Hair follicle dermal papilla cell (primary cell): ENCODE data around the gene TAPBP. TPM values are rescaled to one million over a fixed set of nuclear protein-coding genes. Genes with fewer than 3 reads are reported as not detected.

Experiments
- total RNA-seq: library from RNA; depleted of rRNA; stranded (reverse); fragments of >200 nt; gene quantifications from 2 replicates; pipeline ENCODE4 v1.2.3, GENCODE V29; 2012

Gene TAPBP
- 132 and 146 TPM in 2 replicates for total RNA-seq

DNA sequence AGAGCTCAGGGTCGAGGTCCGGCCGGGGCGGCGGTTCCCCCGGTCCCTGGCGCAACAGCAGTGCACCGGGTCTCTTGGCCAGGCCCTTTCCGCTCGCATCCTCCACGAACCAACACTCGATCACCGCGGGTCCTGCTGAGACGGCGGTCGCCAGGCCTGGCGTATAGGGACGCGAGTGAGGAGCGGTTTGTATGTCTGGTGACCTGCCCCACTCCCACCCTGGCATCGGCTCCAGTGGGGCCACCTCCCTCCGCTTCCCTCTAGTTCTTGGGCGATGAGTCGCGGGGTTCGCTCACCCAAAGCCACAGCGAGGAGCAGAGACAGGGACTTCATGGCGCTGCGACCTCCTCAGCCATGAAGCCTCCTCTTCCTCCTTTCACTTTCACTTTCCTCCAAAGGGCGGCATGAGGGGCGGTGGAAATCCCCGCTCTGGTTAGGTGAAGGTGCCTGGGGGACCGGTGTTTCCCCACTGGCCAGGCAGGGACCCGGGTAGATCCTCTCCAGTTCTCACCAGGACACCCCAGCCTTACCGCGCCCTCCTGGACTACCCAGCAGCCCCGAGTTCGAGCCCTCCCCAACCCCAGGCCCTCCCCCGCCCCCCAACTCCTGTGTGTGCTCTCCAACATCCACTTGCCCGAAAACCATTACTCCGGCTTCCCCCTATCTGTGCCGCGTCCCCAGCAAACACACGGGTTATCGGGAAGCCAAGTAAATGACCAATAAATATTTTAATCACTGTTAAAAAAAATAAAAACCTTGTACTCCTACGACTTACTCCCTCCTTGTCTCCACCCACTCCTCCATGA, at the start of gene TAPBP:
Gene TAPBP (minus strand): TSS at position 370 of the 806 bp plus-strand sequence. CDS start 37 bp downstream, at position 333.

GRCh38 chr6:33317669-33318425, 4.0 kb upstream of the TAPBP start, which contains the start of gene ZBTB22:
TSS of gene ZBTB22 (minus strand) at chr6:33317744. CDS start at chr6:33316916, 828 bp downstream.

GRCh38 chr6:33298773-33299236, 15.1 kb downstream of the TAPBP start, which contains the start of gene RGL2:
TSS of gene RGL2 (minus strand) at chr6:33298942. CDS start at chr6:33298610, 332 bp downstream.

GRCh38 chr6:33288921-33289783, 24.7 kb downstream of the TAPBP start, which contains the start of the genes PFDN6 and WDR46:
TSS of gene PFDN6 (plus strand) at chr6:33289601. CDS start at chr6:33289857, 256 bp downstream.
TSS of gene WDR46 (minus strand) at chr6:33289239. CDS start at chr6:33289170, 69 bp downstream.

DNA sequence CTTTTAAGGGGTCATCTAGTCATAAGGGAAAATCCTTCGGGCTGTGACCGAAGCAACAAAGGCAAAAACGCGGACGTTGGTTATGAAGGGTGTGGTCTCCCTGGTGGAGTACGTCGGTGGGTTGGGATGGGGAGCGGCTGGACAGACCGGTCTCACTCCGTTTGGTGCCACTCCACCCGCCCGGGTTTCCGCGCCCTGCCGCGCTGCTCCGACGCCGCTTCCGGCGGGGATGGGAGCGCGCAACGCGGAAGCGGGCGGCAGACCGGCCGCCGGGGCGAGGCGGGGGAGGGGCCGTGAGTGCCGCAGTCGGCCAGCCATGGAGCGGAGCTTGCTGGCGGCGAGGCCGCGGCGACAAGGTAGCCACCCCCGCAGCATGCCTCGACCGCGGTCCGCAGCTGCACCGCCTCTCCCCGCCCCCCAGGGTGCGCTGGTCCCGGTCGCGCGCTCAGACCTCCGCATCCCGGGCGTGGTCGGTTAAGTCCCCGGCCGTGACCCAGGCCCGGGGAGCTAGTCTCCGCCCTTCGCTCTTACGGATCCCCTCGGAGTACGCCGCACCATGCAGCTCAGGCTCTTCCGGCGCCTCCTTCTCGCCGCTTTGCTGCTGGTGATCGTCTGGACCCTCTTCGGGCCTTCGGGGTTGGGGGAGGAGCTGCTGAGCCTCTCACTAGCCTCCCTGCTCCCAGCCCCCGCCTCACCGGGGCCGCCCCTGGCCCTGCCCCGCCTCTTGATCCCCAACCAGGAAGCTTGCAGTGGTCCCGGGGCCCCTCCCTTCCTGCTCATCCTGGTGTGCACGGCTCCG, 36.8 kb downstream of the TAPBP start, which contains the start of gene B3GALT4:
Gene B3GALT4 (plus strand): TSS at position 260 of the 799 bp plus-strand sequence. CDS start 297 bp downstream, at position 557.

GRCh38 chr6:33271468-33272274, 42.2 kb downstream of the TAPBP start, which contains the start of the genes RPS18 and VPS52:
TSS of gene RPS18 (plus strand) at chr6:33272075. CDS start at chr6:33272120, 45 bp downstream.
TSS of gene VPS52 (minus strand) at chr6:33271876. CDS start at chr6:33271675, 201 bp downstream.

Other genes with a start within 250 kb of the TAPBP start
- gene HLA-DPA1, start 240.4 kb downstream of the TAPBP start, total RNA-seq, result 6.7 and 12.2 TPM in 2 replicates
- 10.9 and 18.3 TPM in 2 replicates for gene HLA-DPB1, start 238.1 kb downstream of the TAPBP start, total RNA-seq
- 0.61 and 0.65 TPM in 2 replicates for gene COL11A2, start 121.6 kb downstream of the TAPBP start, total RNA-seq
- gene RXRB, start 113.4 kb downstream of the TAPBP start, total RNA-seq, result 28.4 and 30.5 TPM in 2 replicates
- 132 and 144 TPM in 2 replicates for gene SLC39A7, start 113.2 kb downstream of the TAPBP start, total RNA-seq
- gene HSD17B8, start 109.4 kb downstream of the TAPBP start, total RNA-seq, result 5.0 and 5.2 TPM in 2 replicates
- gene RING1, start 105.6 kb downstream of the TAPBP start, total RNA-seq, result 23.4 and 24.3 TPM in 2 replicates
- 43.7 and 47.2 TPM in 2 replicates for gene VPS52, start 42.2 kb downstream of the TAPBP start, total RNA-seq
- gene RPS18, start 42.0 kb downstream of the TAPBP start, total RNA-seq, result 1,654 and 1,656 TPM in 2 replicates
- gene B3GALT4, start 37.0 kb downstream of the TAPBP start, total RNA-seq, result 10.6 and 12.8 TPM in 2 replicates
- 61.9 and 68.6 TPM in 2 replicates for gene WDR46, start 24.8 kb downstream of the TAPBP start, total RNA-seq
- 11.5 and 11.7 TPM in 2 replicates for gene PFDN6, start 24.5 kb downstream of the TAPBP start, total RNA-seq
- 20.6 and 26.8 TPM in 2 replicates for gene RGL2, start 15.1 kb downstream of the TAPBP start, total RNA-seq
- 22.7 and 25.7 TPM in 2 replicates for gene ZBTB22, start 3.7 kb upstream of the TAPBP start, total RNA-seq
- 42.5 and 50.6 TPM in 2 replicates for gene DAXX, start 8.9 kb upstream of the TAPBP start, total RNA-seq
- gene KIFC1, start 77.7 kb upstream of the TAPBP start, total RNA-seq, result 2.9 TPM in 2 replicates
- gene PHF1, start 96.9 kb upstream of the TAPBP start, total RNA-seq, result 30.7 and 31.0 TPM in 2 replicates
- 84.7 and 114 TPM in 2 replicates for gene CUTA, start 104.0 kb upstream of the TAPBP start, total RNA-seq
- 6.1 and 8.8 TPM in 2 replicates for gene SYNGAP1, start 106.0 kb upstream of the TAPBP start, total RNA-seq
- 3.5 and 4.2 TPM in 2 replicates for gene ZBTB9, start 140.5 kb upstream of the TAPBP start, total RNA-seq